A172 (cell line): ENCODE data around the gene KLK13. TPM values are rescaled to one million over a fixed set of nuclear protein-coding genes. Genes with fewer than 3 reads are reported as not detected.

ENCODE experiments used
- DNase-seq: peaks from one replicate; pipeline ENCODE4 v3.0.0-alpha.2; 2015; ENCODE audit warnings: low spot score
- total RNA-seq: library from RNA; depleted of rRNA; stranded (reverse); fragments of >200 nt; shearing (Covaris generic); gene quantifications from 2 replicates; pipeline ENCODE4 v1.2.3, GENCODE V29; 2014; rRNA removed

The KLK13 gene
- total RNA-seq, 1 experiment from 2014 or later: not detected

GRCh38 chr19:51019544-51019925 lies 45.4 kb downstream of the KLK13 start, which contains the start of gene KLK10:
Gene KLK10, minus strand, starts transcription at chr19:51019709. Its CDS starts 579 bp downstream, at chr19:51019130.
- DNase-seq: no peak

GRCh38 chr19:51018745-51019543 lies 45.9 kb downstream of the KLK13 start:
- no peak for DNase-seq

GRCh38 chr19:51016798-51017683 lies 47.9 kb downstream of the KLK13 start:
- no peak for DNase-seq

- DNase-seq: no peak
Measured at GRCh38 chr19:51015691-51016267, 49.1 kb downstream of the KLK13 start.

- DNase-seq: no peak
Measured at GRCh38 chr19:51014242-51014641, 50.6 kb downstream of the KLK13 start.

GRCh38 chr19:51012661-51013190 lies 52.2 kb downstream of the KLK13 start:
- DNase-seq: no peak

GRCh38 chr19:51010066-51010795 lies 54.7 kb downstream of the KLK13 start:
- no peak for DNase-seq

- DNase-seq: no peak
Measured at GRCh38 chr19:51009061-51009891, 55.6 kb downstream of the KLK13 start.

GRCh38 chr19:51007488-51007887 lies 57.4 kb downstream of the KLK13 start:
- no peak for DNase-seq

GRCh38 chr19:51006406-51006805 lies 58.5 kb downstream of the KLK13 start:
- DNase-seq: no peak

Other genes starting within 250 kb of the KLK13 start
- not detected in 2 replicates for gene KLK1, start 241.3 kb downstream of the KLK13 start, total RNA-seq
- gene KLK15, start 231.5 kb downstream of the KLK13 start, total RNA-seq: not detected in 2 replicates
- gene KLK3, start 210.2 kb downstream of the KLK13 start, total RNA-seq: not detected in 2 replicates
- gene KLK2, start 191.7 kb downstream of the KLK13 start, total RNA-seq: not detected in 2 replicates
- gene KLK4, start 153.7 kb downstream of the KLK13 start, total RNA-seq: not detected in 2 replicates
- not detected in 2 replicates for gene KLK5, start 112.1 kb downstream of the KLK13 start, total RNA-seq
- 0.07 and 0.12 TPM in 2 replicates for gene KLK6, start 95.5 kb downstream of the KLK13 start, total RNA-seq
- not detected in 2 replicates for gene KLK7, start 81.2 kb downstream of the KLK13 start, total RNA-seq
- gene KLK8, start 63.5 kb downstream of the KLK13 start, total RNA-seq: not detected in 2 replicates
- gene KLK10, start 45.4 kb downstream of the KLK13 start, total RNA-seq: not detected in 2 replicates
- gene KLK11, start 38.5 kb downstream of the KLK13 start, total RNA-seq: not detected in 2 replicates
- not detected in 2 replicates for gene KLK12, start 30.1 kb downstream of the KLK13 start, total RNA-seq
- gene KLK14, start 17.8 kb upstream of the KLK13 start, total RNA-seq: not detected in 2 replicates
- 4.3 and 8.6 TPM in 2 replicates for gene CTU1, start 43.3 kb upstream of the KLK13 start, total RNA-seq
- gene SIGLEC9, start 59.8 kb upstream of the KLK13 start, total RNA-seq: 0.43 TPM in 1 of 2 replicates, not detected in the other
- gene SIGLEC7, start 77.2 kb upstream of the KLK13 start, total RNA-seq: not detected in 2 replicates
- gene CD33, start 160.0 kb upstream of the KLK13 start, total RNA-seq: 1.2 and 3.1 TPM in 2 replicates
- not detected in 2 replicates for gene SIGLECL1, start 186.0 kb upstream of the KLK13 start, total RNA-seq
- not detected in 2 replicates for gene IGLON5, start 246.6 kb upstream of the KLK13 start, total RNA-seq